ENCODE measurements around the gene NLRC3. TPM values are rescaled to one million over a fixed set of nuclear protein-coding genes. Genes with fewer than 3 reads are reported as not detected.

Gene NLRC3
- polyA plus RNA-seq, 1 of the 3 experiments (the other 2 are of a cell fraction), result not detected

- 100% methylated on average over 6 of the region's 7 CpGs for WGBS (ENCODE audit: low lambda C conversion rate)
- Histone ChIP-seq H3K4me3 (ENCODE audit: low read depth in 2 of 2, low read length in 1 of 2) (no peak overlapping the region), H3K9me3 (no peaks in the 10 kb centered on the region), H3K4me2 (no peak overlapping the region), H4K20me1 (ENCODE audit: insufficient read depth) (no peaks in the 10 kb centered on the region), H3K27ac (ENCODE audit: low read depth in 2 of 2, low read length in 1 of 2) (no peak overlapping the region), H3F3A (replicated peaks; ENCODE audit: insufficient read depth) (no peaks in the 10 kb centered on the region), H3K9ac (no peak overlapping the region), H3K4me1 (ENCODE audit: control insufficient read depth in 1 of 2, insufficient read depth in 2 of 2, low read depth in 1 of 2, low read length in 1 of 2) (no peaks in the 10 kb centered on the region), H2AFZ (ENCODE audit: low read depth) (no peak overlapping the region), H3K79me2 (ENCODE audit: insufficient read depth) (0 out of 2 replicates have a peak, but pooled peaks cover 2% of the 10 kb centered on the region), H3K9me2 (no peaks in the 10 kb centered on the region), H3K27me3 (ENCODE audit: insufficient read depth) (no peaks in the 10 kb centered on the region), H3K36me3 (replicated peaks in 1 of 2; ENCODE audit: control insufficient read depth in 1 of 2, insufficient read depth in 2 of 2, low read length in 1 of 2) (peaks cover 21 to 36% of the 10 kb centered on the region in 2 experiments)
- POLR2A ChIA-PET, result no interaction called here
- DNase-seq, result no peak
- no peak for TF ChIP-seq TAF1 (IDR thresholded peaks at IDR 0.05; ENCODE audit: borderline replicate concordance, low read depth, low read length)
- no peak for TF ChIP-seq EZH2phosphoT487 (IDR thresholded peaks at IDR 0.05; ENCODE audit: borderline replicate concordance, low read depth)
- TF ChIP-seq EP300 (IDR thresholded peaks at IDR 0.05; ENCODE audit: borderline replicate concordance in 1 of 2, low read depth in 1 of 2, low read length in 1 of 2), result no peak
- no peak for TF ChIP-seq SMC3 (IDR thresholded peaks at IDR 0.05; ENCODE audit: low read depth, low read length)
- no peak for TF ChIP-seq USF2 (IDR thresholded peaks at IDR 0.05; ENCODE audit: borderline replicate concordance, low read depth, low read length)
- TF ChIP-seq FOXM1 (IDR thresholded peaks at IDR 0.05; ENCODE audit: low read depth), result no peak
- no peak for TF ChIP-seq REST (IDR thresholded peaks at IDR 0.05; ENCODE audit: low read depth, low read length)
- TF ChIP-seq, protein P1, sequence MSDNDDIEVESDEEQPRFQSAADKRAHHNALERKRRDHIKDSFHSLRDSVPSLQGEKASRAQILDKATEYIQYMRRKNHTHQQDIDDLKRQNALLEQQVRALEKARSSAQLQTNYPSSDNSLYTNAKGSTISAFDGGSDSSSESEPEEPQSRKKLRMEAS (IDR thresholded peaks at IDR 0.05; ENCODE audit: low read depth), result no peak
- no peak for TF ChIP-seq JUND (IDR thresholded peaks at IDR 0.05)
- CTCF ChIA-PET, result no interaction called here
Measured at GRCh38 chr16:3602320-3602653, 25.1 kb upstream of the NLRC3 start.

- no peaks in the 10 kb centered on the region for H3K4me1 ChIP-seq (ENCODE audit: control insufficient read depth in 1 of 2, insufficient read depth in 2 of 2, low read depth in 1 of 2, low read length in 1 of 2)
- POLR2A ChIA-PET, result no interaction called here
- no peak overlapping the region for H3K27ac ChIP-seq (ENCODE audit: low read depth in 2 of 2, low read length in 1 of 2)
- WGBS (ENCODE audit: low lambda C conversion rate), result 84% methylated on average over 13 of the region's 13 CpGs
- H3K9ac ChIP-seq, result no peak overlapping the region
- no peaks in the 10 kb centered on the region for H3F3A ChIP-seq (replicated peaks; ENCODE audit: insufficient read depth)
- H3K9me2 ChIP-seq, result no peaks in the 10 kb centered on the region
- TF ChIP-seq FOXM1 (IDR thresholded peaks at IDR 0.05; ENCODE audit: low read depth), result no peak
- TF ChIP-seq MXI1 (IDR thresholded peaks at IDR 0.05; ENCODE audit: low read depth, low read length), result no peak
- TF ChIP-seq SIN3A (IDR thresholded peaks at IDR 0.05; ENCODE audit: borderline replicate concordance, low read depth, low read length), result no peak
- TF ChIP-seq ELF1 (IDR thresholded peaks at IDR 0.05), result no peak
- TF ChIP-seq CHD2 (IDR thresholded peaks at IDR 0.05; ENCODE audit: low read length, partially characterized antibody), result no peak
- no peak for TF ChIP-seq GABPA (IDR thresholded peaks at IDR 0.05; ENCODE audit: low read depth)
- no peak for TF ChIP-seq GATA2 (CRISPR knock-in tag; IDR thresholded peaks at IDR 0.05)
- TF ChIP-seq SMC3 (IDR thresholded peaks at IDR 0.05; ENCODE audit: low read depth, low read length), result no peak
- no peak for TF ChIP-seq EZH2phosphoT487 (IDR thresholded peaks at IDR 0.05; ENCODE audit: borderline replicate concordance, low read depth)
- no peak for TF ChIP-seq NRF1 (IDR thresholded peaks at IDR 0.05; ENCODE audit: low read depth, low read length)
- no peak for TF ChIP-seq POLR2AphosphoS5 (IDR thresholded peaks at IDR 0.05; ENCODE audit: low read depth, low read length)
- TF ChIP-seq NFIC (IDR thresholded peaks at IDR 0.05; ENCODE audit: borderline replicate concordance), result no peak
- TF ChIP-seq, protein P1 (IDR thresholded peaks at IDR 0.05; ENCODE audit: low read depth), result no peak
- TF ChIP-seq, protein P2, sequence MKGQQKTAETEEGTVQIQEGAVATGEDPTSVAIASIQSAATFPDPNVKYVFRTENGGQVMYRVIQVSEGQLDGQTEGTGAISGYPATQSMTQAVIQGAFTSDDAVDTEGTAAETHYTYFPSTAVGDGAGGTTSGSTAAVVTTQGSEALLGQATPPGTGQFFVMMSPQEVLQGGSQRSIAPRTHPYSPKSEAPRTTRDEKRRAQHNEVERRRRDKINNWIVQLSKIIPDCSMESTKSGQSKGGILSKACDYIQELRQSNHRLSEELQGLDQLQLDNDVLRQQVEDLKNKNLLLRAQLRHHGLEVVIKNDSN (IDR thresholded peaks at IDR 0.05; ENCODE audit: borderline replicate concordance, low read depth), result no peak
- no peak for TF ChIP-seq JUND (IDR thresholded peaks at IDR 0.05)
- TF ChIP-seq RCOR1 (IDR thresholded peaks at IDR 0.05; ENCODE audit: low read length), result no peak
- no peak for TF ChIP-seq RFX5 (IDR thresholded peaks at IDR 0.05; ENCODE audit: low read length)
- TF ChIP-seq TAF1 (IDR thresholded peaks at IDR 0.05; ENCODE audit: borderline replicate concordance, low read depth, low read length), result no peak
- TF ChIP-seq RAD21 (IDR thresholded peaks at IDR 0.05; ENCODE audit: low read length), result no peak
- TF ChIP-seq FOXJ3 (CRISPR knock-in tag; IDR thresholded peaks at IDR 0.05), result no peak
- H3K4me3 ChIP-seq (ENCODE audit: low read depth in 2 of 2, low read length in 1 of 2), result no peak overlapping the region
- H3K27me3 ChIP-seq (ENCODE audit: insufficient read depth), result no peaks in the 10 kb centered on the region
- CTCF ChIA-PET, result no interaction called here
- H3K79me2 ChIP-seq (ENCODE audit: insufficient read depth), result no peaks in the 10 kb centered on the region
- H3K4me2 ChIP-seq, result no peak overlapping the region
- DNase-seq, result no peak
- no peak overlapping the region for H2AFZ ChIP-seq (ENCODE audit: low read depth)
- no peaks in the 10 kb centered on the region for H4K20me1 ChIP-seq (ENCODE audit: insufficient read depth)
- peaks cover 21 to 33% of the 10 kb centered on the region in 2 experiments for H3K36me3 ChIP-seq (replicated peaks in 1 of 2; ENCODE audit: control insufficient read depth in 1 of 2, insufficient read depth in 2 of 2, low read length in 1 of 2)
- H3K9me3 ChIP-seq, result no peaks in the 10 kb centered on the region
Measured at GRCh38 chr16:3601614-3602319, 24.6 kb upstream of the NLRC3 start.
